Stimulated activated CD4-positive, alpha-beta T cell treated with anti-CD3 and anti-CD28 coated beads, TNF-alpha, amount 100 ng/mL, for 1 hour (primary cell): Measurements from ENCODE around the gene ARID5B.
A peak's percentile ranks its signal among the peaks of the same experiment; 100 is the strongest.

ENCODE experiments used
- DNase-seq, 3 donors: peaks; one replicate each; pipeline ENCODE4 v3.0.0-alpha.2; 2020; ENCODE audit warnings: low read depth in 3 of 3, low spot score in 1 of 3

ARID5B gene

GRCh38 chr10:61882621-61883370 is 18.7 kb upstream of the ARID5B start:
- DNase-seq = no peak

DNA sequence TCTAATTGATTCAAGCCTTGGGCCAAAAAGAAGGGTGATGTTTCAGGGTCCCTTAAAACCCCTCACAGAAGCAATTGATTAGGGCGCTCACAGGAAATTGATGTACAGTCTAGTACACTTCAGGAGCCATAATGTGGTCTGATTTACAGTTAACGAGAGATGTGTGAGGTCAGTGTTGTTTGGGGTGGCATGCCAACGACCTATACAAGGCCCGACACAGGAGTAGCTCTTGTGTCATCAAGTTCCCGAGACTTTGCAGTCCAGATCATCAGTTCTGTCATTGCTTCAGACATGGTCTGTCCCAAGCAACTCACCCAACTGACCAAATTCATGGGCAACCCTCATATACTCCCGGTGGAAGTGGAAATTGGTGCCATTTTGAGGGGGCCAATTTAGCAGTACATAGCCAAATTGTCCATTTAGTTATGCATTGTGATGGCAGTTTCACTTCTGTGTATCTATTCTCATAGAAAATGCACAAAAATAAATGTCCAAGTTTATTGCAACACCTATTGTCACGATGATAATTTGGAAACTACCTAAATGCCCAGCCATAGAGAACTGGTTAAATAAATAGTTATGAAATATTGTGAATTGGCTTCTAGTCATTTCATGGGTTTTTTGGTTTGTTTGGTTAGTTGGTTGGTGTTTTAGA is 18.0 kb upstream of the ARID5B start:
- DNase-seq = no peak

DNA sequence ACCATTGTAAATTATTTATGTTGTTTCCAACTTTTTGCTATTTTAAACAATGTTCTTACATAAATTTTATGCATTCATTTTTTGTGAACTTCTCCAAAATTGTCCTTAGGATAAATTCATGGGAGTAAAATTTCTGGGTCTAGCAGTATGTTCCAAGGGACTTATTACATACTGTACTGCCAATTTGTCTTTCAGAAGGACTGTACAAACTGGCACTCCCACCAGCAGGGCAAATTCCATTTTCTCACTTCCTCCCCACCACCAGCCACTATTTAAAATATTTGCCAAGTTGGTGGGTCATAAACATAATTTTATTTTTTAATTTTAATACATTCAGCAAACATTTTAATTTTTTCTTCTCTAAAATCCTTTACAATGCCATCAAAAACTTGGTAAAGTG is 13.7 kb upstream of the ARID5B start:
- DNase-seq = no peak

DNA sequence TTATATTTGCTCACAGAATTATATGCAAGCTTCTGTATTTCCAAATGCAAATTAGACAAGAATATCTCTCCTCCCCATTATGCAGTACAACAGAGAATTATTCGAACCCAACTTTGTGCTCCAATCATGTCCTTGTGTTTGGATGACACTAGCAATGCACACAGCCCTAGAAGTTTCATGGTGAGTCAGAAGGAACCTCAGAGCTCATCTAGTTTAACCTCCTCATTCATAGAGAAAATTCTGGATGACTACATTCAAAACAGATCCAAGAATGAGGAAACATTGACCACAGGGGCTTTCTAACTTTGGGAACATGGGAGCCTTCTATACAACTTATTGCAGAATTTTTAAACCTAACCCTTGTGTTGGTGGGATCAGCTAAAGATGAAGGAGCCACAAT is 12.8 kb upstream of the ARID5B start:
- DNase-seq = no peak

DNA sequence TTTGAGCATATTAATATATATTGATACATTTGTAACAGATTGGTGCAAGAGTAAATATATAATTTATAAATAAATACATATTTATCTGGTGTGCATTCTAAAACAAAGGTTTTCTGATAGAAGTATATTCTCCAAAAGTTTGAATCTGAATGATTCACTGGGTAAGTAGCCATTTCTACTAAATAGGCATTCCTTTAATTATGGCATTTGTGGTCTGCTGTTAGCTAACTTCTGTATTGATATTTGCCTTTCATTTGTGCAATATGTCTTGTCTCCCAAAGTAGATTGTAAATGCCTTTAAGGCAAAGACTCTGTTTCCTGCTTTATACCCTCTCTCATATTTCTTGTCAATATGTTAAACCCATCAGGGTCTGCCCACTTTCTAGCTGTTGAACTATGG is 11.1 kb upstream of the ARID5B start:
- no peak for DNase-seq

DNA sequence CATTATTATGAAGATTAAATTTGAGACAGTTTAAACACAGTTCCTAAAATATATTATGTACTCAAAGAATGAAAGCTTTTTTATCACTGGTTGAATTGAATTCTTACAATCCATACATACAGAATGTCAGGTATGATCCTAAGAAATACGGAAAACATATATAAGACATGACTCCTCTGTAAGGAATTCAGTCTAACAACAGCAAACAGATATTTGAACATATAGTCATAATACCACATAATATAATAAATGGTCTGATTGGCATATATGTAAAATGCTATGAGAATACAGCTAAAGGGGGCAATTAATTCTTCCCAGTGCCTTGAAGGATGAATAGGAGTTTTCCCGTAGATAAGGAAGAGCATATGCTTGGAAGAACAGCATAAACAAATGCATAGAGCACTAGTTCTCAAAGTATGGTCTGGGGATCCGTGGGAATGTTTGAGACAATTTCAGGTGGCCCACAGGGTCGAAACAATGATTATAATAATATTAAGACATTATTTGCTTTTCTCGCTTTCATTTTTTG is 10.6 kb upstream of the ARID5B start:
- no peak for DNase-seq

- DNase-seq = no peak
These were observed 9.5 kb upstream of the ARID5B start for GRCh38 chr10:61891906-61892585.

DNA sequence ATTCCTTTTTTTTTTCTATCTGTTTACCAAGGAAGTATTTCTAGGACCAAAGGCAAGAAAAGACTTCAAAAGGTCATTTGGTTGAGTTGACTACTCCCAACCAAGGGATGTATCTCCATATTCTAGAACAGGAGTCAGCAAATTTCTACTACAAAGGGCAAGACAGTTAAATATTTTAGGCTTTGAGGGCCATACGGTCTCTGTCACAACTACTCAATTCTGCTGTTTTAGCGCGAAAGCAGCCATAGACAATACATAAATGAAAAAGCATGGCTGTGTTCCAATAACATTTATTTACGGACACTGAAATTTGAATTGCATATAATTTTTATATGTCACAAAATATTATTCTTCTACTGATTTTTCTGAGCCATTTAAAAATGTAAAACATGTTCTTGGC is 8.5 kb upstream of the ARID5B start:
- DNase-seq = no peak

DNA sequence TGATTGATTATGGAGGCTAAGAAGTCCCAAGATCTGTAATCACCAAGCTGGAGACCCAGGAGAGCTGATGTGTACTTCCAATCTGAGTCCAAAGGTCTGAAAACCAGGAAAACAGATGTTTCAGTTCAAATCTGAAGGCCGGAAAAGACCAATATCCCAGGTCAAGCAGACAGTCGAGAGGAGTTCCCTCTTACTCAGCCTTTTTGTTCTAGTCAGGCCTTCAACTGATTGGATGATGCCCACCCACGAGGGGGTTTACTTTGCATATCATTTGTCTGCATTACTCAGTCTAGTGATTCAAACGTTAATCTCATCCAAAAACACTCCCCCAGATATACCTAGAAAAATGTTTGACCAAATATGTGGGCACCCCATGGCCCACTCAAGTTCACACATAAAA is 7.4 kb upstream of the ARID5B start:
- DNase-seq = no peak

DNA sequence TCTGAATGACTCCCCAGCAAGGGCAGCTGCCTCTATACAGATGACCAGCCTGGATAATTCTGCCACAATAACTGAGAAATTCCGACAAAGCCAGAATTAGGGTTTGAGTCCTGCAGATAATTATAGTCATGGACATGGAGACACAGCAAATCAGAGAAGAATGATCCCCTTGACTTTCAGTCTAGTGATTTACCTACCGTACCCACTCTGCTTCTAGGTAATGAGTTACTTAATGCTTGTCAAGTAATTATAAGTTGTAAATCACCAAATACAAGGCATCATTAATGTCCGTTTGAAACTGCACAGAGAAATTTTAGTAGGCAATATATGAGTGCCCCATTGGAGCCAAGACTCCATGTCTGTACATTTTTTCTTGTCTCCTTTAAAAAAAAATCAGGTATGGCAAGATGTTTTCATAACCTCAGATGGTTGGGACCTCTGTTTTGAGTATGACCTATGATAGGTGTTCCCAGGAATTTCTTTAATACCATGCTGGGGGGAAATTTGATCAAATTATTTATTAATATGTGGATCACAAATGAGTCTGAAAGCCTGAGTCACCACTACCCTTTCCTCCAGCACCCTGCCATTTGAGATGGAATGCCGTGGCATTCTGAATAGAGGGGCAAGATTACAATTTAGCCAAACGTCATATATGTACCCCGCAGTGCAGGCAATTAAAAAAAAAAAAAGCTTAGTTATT is 5.5 kb upstream of the ARID5B start:
- no peak for DNase-seq

DNA sequence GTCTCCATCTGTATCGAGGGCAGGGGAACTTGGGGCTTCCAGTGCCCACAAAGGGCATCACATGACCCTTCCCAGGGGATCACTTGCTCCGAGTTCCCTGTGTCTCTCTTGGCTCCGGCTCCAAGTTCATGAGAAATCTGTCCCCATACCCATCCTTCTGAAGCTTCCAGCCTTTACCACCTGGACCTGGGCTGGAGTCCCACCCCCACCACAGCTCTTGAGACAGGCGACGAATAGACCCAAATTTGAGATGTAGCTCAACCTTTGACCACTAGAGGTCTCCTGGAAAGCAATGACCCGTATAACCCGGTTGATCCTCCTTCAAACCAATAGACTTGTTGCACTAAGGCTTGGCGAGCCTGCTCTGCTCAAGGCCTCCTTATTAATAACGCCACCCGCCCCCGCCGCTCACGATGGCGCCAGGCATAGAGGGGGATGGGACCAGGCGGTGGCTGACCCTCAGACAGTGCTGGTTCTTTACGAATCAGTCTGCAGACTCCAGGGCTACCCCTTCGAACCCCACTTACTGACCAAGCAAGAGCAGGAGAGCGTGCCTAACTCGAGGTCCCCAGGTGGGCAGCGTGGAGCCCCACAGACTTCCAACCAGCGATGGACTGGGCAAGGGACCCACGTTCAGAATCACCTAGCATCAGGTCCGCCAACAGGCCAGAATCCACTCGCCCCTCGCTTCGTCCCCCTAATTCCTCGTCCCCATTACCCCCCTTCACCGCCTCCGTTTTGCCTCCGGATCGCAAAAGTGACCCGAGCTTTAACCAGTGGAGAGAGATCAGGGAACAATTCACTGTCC is 4.4 kb upstream of the ARID5B start:
- DNase-seq = peak in 2 of 3 donors; percentile 12 to 24

DNA sequence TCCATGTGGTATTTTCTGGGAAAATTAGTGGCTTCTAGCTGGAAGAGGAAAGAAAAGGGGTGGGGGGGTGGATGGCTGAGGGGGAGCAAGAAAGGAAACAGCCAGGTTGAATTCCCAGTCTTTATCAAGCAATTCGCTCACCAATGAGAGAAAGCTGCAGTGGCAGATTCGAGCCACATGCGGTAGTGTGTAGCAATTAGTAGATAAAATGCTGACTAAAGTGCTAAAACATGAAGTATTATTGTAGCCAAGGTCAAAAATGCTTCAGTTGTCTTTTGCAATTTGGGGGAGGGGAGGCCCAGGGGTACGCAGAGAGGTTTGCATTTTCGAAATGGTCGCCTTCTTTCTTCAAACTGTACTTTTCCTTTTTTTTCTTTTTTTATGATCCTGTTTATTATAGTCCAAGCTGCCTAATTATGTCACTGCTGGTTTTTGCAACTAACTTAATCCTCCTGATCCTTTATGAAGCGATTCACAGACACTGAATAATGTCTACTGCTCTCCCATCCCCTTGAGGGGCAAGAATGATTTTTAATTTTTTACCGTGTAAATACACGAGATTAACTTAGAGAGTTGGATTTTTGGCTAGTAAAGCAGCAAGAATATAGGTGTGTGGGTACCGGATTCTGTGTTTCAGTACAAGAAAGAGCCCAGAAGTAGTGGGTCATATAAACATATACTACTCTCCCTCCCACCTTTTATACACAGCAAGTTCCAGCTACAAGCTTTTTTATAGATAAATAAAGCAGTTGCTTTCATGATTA is 3.6 kb upstream of the ARID5B start:
- DNase-seq = no peak

- DNase-seq = no peak
These were observed 3.1 kb upstream of the ARID5B start for GRCh38 chr10:61898435-61898778.

DNA sequence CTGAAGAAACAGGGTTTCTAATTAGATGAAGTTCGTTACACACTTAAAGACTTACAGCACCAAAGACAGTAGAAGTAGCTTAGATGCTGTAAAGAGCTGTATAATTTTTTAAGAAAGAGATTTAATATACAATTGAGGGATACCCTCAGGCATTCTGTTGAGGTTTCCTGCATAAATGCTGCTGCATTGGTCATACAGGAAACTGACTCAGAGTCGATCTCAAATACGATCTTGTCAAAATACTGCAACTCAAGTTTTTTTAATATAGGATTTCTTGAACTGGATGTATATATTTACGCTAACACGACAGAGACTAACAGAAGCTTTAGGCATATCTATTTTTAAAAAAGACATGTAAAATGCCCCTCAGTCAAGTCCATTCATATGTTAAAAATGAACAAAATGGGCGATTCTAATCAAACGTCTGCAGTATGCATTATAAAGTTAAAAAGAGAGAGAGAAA is 2.4 kb upstream of the ARID5B start:
- DNase-seq = no peak

DNA sequence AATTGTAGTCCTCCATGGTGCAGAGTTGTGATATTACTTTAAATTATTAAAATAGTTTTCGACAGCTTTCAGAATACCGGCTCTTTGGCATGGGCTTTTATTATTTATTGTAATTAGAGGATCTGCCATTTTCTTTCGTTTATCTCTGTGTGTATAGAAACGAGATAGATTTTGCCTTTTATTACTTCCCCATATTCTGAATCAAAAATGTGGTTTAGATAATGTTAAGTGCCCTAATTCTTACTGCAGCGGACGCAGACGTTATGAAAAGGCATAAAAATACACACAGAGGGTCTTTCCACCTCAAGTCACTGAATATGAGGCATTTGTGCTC is 1.9 kb upstream of the ARID5B start:
- DNase-seq = no peak

- peak in 1 of 3 donors; percentile 26 for DNase-seq
These were observed 1.3 kb upstream of the ARID5B start for GRCh38 chr10:61899997-61900828.

DNA sequence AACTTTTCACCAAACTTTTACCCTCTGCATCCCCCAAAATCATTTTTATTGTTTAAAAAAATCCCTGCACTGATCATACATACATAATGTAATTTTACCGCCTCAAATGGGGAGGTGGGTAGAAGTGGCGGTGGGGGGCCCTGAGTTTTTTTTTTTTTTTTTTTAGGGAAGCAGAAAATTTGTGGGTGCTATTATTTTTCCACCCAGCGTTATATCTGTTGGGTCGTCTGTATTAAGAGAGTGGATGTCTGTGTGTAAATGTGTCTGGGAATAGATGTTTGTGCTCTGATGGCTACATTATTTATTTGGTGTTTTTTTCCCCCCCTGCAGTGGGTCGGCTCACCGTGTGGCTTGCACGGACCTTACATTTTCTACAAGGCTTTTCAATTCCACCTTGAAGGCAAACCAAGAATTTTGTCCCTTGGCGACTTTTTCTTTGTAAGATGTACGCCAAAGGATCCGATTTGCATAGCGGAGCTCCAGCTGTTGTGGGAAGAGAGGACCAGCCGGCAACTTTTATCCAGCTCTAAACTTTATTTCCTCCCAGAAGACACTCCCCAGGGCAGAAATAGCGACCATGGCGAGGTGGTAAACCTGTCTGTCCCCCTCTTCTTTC is 438 bp downstream of the ARID5B start:
- no peak for DNase-seq

- DNase-seq = peak; percentile 26 to 55 (median 33)
These were observed 1.1 kb downstream of the ARID5B start for GRCh38 chr10:61902445-61903220.
